HG03565 (cell line): Measurements from ENCODE around the gene DARS1.

Experiments
- ATAC-seq: cut with Tn5 transposase; IDR thresholded peaks from one replicate; pipeline ENCODE4 v1.9.1; 2021; ENCODE audit warnings: mild to moderate bottlenecking, moderate library complexity; ENCODE audit not compliant: unreplicated experiment

The DARS1 gene

GRCh38 chr2:136016427-136016826 is 31.0 kb upstream of the DARS1 start:
- ATAC-seq, result no peak

- ATAC-seq, result no peak
Measured at GRCh38 chr2:136015699-136016098, 30.3 kb upstream of the DARS1 start.

DNA sequence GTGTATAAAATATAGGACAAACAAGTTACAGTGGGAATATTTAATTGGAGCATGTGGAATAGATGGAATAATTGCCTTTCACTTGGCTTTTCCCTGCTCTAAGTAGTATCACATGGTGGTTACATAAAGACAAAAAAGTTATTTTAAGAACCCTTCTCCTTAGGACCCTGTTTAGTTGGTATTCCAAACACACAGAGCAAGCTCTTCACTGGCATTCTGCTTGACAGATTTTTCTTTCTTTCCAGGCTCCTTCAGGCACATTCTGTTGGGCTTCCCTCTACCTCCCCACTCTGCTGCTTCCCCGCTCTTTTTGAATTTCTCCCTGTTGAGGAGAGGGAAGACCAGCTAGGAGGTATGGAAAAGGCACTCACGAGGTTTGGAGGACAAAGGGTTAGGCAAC is 29.0 kb upstream of the DARS1 start:
- ATAC-seq, result no peak

DNA sequence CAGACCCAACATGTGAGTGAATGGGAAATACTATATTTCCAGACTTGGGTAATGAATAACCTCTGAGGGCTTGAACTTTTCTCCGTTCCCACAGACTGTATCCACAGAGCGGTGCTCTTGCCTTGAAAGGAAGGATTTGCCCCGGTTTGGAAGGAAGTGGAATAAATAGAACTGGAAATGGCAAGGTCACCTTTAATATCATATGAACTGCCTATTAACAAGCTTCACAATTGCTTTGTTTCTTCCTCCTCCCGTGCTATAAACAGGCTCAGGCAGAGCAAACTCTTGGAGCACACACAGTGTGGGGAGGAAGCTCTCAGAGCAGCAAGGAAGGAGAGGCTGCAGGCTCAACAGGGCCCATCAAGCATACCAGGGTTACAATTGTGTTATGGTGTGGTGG is 28.5 kb upstream of the DARS1 start:
- no peak for ATAC-seq

DNA sequence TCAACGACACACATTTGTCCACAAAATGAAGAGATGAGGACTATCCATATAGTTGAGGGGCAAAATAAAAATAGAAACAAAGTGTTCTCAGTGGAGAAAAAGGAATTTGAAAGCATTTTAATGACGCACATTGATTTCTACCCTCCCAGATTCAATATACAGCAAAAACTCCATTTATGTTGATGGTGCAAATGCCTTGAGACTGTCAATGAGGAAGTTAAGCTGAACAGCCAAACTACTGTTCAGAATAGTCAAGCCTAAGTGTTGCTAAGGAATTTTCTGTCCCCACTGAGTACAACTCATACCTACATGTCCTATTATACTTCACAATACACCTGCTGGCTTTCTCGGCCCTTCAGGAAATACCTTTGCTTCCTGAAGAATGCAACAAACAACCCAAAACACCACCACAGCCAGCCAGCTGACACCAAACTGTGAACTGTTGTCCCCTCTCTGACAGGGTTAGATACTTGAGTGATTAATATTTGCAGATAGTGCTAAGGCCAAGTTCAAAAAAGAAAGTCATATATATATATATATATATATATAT is 27.8 kb upstream of the DARS1 start:
- no peak for ATAC-seq

DNA sequence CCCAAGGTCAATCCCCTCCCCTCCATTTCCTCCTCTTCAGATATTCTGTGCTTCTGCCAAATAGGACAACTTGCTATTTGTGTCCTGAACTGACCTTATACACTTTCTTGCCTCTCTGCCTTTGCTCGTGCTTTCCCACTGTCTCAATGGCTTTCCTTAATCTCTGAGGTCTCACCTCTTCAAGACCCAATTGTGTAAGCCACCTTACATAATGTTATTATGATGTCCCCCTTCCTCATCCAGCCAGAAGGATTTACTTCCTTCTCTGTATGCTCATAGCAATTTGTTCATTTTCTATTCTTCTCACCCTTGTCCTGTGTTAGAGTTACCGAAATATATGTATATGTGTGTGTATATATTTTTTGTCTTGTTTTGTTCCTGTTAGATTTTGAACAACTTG is 26.9 kb upstream of the DARS1 start:
- no peak for ATAC-seq

- no peak for ATAC-seq
Measured at GRCh38 chr2:136010126-136010525, 24.7 kb upstream of the DARS1 start.

GRCh38 chr2:136008205-136008865 is 22.9 kb upstream of the DARS1 start:
- peak; percentile 42 for ATAC-seq

DNA sequence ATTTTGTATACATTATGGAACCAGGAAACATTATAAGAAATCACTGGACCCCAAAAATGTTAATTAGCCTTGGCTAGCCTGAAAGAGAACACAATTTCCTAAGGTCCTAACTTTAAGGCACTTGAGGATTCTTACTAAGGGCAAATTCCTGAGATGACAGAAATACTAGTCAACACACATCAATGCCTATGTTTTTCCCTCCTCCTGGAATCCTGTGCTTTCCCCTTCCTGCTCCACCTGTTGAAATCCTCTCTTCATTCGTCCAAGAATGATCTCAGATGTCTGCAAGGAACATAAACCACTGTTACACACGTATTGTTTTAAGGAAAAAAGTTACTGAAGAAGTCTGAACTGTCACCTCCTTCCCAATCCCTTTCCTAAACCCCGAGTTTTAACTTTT is 21.2 kb upstream of the DARS1 start:
- no peak for ATAC-seq

GRCh38 chr2:136005462-136006196 is 20.2 kb upstream of the DARS1 start:
- ATAC-seq, result no peak

- ATAC-seq, result no peak
Measured at GRCh38 chr2:136004965-136005364, 19.5 kb upstream of the DARS1 start.

GRCh38 chr2:136001131-136001530 is 15.7 kb upstream of the DARS1 start:
- ATAC-seq, result no peak

- ATAC-seq, result peak; percentile 62
Measured at GRCh38 chr2:136000502-136000901, 15.1 kb upstream of the DARS1 start.

GRCh38 chr2:135999899-136000298 is 14.5 kb upstream of the DARS1 start:
- no peak for ATAC-seq

DNA sequence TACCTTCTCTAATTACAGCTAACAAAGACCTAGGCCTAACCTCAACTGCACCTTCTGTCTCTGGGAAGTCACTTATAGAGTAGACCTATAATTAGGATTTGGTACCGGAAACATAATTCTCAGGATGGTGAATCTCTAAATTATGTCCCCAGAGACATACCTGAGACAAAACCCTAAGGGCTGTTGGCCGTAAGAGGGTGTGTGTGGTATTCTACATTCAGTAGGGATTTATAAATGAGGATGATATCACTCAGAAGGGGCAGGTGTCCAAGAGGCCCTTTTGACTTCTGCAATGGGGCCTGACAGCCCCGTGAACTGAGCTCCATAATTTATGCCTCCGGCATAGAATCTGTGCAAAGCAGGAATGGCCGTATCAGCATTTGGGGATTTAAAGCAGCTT is 13.5 kb upstream of the DARS1 start:
- no peak for ATAC-seq

GRCh38 chr2:135997380-135997779 is 12.0 kb upstream of the DARS1 start:
- ATAC-seq, result no peak

DNA sequence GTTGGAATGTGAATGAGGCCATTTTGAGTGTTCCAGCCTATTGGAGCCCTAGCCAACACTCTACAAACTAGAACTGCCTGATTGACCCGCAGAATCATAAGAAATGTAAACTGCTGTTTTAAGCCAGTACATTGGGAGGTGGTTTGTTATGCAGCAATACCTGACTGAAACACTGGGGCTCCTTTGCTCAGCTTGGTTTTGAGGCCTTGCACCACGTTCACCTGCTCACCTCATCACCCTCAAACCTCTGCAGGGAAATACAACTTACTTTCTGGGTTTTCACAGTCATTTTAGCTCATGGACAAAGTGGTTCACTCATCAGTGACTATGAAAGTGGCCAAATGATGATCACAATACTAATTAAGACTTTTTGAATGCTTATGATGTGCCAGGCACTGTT is 10.9 kb upstream of the DARS1 start:
- ATAC-seq, result no peak

GRCh38 chr2:135994281-135994680 is 8.9 kb upstream of the DARS1 start:
- ATAC-seq, result no peak

DNA sequence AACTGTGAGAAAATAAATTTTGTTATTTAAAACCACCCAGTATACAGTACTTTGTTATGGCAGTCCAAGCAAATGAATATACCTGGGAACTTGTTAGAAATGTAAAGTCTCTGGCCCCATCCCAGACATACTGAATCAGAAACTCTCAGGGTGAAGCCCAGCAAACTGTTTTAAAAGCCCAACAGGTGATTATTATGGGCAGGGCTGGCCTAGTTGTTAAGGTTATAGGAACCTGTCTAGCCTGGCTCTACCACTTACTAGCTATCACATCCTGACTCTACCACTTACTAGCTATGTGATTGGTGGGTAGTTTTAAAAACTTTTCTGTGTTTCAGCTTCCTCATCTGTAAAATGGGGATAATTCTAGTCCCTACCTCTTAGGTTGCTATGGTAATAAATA is 8.0 kb upstream of the DARS1 start:
- no peak for ATAC-seq

- ATAC-seq, result no peak
Measured at GRCh38 chr2:135991861-135992260, 6.4 kb upstream of the DARS1 start.

DNA sequence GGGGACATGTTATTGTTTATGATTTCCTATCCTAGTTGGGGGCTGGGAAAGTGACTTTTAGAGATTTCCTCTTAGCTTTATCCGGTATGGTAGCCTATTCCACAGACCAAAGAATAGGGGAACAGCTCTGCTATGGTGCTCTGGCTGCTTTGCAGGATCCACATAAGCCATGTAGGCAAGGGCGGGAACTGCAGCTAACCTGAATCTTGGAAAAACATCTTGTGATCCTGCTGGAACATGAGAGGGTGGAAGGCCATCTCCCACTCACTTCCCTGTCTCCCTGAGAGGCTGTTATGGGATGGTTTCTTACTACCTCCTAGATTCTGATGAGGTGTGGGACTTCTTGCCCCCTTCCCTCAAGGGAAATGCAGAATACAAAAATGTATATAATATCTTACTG is 2.0 kb upstream of the DARS1 start:
- no peak for ATAC-seq

DNA sequence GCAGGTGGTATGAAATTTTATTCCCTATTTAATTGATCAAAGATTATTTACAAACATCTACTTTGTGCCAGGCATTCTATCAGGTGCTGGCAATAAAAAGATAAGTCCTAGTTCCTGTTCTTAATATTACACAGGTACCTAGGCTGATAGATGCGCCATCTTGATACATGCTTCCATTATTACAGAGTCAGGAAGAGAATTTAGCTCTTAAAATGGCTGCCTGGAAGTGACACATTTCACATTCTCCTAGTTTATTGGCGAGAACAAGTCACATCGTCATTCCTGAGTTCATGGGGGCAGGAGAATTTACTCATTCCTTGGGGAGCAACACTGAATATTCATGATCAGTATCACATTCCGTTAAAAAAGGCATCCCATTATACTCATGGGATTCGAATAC is 1.1 kb upstream of the DARS1 start:
- no peak for ATAC-seq
